ENCODE results near the gene GMIP.

DNA sequence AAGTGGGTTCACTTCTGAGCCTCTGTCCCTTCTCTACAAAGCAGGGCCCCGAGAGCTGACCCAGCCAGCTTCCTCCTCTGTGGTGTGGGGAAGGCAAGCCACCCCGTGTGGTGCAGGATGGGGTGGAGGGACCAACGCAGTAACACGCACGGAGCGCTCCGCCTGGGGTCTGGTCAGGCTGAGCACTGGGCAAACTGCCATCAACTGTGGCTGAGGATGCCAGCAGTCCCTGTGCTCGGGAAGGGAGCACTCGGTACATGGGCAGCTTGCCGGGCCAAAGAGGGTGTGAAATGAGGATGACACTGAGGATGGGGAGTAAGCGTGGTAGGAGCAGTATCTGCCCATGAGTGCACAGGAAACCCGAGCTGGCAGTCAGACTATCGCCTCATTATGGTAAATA, 7.6 kb upstream of the GMIP start:
- TF ChIP-seq, protein P1, sequence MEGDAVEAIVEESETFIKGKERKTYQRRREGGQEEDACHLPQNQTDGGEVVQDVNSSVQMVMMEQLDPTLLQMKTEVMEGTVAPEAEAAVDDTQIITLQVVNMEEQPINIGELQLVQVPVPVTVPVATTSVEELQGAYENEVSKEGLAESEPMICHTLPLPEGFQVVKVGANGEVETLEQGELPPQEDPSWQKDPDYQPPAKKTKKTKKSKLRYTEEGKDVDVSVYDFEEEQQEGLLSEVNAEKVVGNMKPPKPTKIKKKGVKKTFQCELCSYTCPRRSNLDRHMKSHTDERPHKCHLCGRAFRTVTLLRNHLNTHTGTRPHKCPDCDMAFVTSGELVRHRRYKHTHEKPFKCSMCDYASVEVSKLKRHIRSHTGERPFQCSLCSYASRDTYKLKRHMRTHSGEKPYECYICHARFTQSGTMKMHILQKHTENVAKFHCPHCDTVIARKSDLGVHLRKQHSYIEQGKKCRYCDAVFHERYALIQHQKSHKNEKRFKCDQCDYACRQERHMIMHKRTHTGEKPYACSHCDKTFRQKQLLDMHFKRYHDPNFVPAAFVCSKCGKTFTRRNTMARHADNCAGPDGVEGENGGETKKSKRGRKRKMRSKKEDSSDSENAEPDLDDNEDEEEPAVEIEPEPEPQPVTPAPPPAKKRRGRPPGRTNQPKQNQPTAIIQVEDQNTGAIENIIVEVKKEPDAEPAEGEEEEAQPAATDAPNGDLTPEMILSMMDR (conservative IDR thresholded peaks at IDR 0.05; ENCODE audit: low read length) = no peak
- TF ChIP-seq EZH2phosphoT487 (IDR thresholded peaks at IDR 0.05; ENCODE audit: borderline replicate concordance, low read depth, low read length) = no peak

All from OCI-LY7 (cell line).